Stimulated activated CD4-positive, alpha-beta T cell treated with anti-CD3 and anti-CD28 coated beads, Interleukin-12 subunit alpha, Interleukin-12 subunit beta, amount 100 ng/mL, for 4 hours (primary cell): ENCODE results near the gene HERPUD2.
A peak's percentile ranks its signal among the peaks of the same experiment; 100 is the strongest.

Source experiments
- DNase-seq: peaks from one replicate; pipeline ENCODE4 v3.0.0-alpha.2; 2020

HERPUD2 gene

GRCh38 chr7:35694784-35695472, at the start of gene HERPUD2:
HERPUD2 (minus strand) TSS chr7:35695135; CDS start chr7:35694330, 805 bp downstream.
- DNase-seq: peak; percentile 87

DNA sequence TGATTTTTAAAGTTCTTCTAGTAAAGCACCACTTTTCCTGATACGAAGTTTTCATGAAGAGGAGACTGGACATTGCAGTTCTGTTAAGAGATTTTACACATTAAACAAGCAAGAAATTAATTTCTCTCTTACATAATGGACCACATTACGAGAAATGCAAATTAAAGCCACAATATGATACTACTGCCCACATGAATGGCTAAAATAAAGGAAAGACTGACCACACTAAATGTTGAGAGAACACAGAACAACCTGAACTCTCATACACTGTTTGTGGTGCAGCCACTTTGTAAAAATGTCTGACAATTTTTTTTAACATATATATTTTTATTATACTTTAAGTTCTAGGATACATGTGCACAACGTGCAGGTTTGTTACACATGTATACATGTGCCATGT, 44.0 kb upstream of the HERPUD2 start:
- DNase-seq: no peak

GRCh38 chr7:35736725-35737124, 41.8 kb upstream of the HERPUD2 start:
- no peak for DNase-seq

DNA sequence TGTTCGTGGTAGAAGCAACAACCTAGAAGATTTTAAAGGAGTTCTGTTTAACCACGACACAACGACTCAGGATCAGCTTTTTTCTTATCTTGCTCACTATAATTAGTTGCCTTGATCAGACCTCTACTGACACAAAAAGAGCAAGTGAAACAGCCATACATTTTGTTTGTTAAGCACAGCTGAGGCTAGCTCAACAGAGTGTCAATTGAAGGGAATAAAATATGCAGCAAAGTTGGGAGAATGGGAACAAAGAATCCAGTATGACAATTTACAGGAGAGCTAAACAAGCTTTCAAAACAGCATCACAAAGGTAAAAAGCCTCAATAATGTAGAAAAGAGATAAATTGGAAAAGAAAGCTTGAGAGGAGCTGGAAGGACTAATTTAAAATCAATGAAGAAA, 40.5 kb upstream of the HERPUD2 start:
- DNase-seq: no peak

- DNase-seq: no peak
Observed at GRCh38 chr7:35734001-35734483, 39.1 kb upstream of the HERPUD2 start.

- no peak for DNase-seq
Observed at GRCh38 chr7:35731349-35731748, 36.4 kb upstream of the HERPUD2 start.

DNA sequence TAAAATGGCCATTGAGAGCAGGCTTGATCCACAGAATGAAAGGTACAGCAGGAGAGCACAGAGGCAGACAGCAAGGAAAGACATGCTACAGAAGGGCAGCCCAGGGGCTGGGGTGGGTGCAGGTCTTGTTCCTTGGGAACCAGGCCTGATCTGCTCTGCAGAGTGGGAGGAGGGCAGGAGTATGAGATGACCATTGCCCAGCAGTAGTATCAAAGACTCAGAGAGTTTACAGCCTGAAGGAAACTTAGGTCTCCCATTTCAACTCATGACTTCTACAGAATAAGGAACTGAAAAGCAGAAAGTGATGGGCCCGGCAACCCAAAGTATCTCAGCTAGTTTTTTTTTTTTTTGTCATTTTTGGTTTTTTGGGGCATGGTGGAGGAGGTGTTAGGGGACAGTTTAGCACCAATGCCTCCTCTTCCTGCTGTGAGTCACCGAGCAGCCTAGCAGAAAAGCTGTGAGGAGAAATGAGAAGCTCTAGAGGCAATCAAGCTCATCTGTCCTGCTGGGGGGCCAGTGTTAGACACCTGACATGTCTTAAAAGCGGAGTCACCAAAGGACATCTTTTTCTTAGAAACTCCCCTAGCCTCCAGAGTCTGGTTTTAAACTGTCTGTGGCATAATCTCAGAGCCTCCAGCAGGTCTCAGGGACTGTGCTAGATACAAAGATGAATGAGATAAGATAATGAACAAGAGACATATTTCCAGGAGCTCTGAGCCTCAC, 34.3 kb upstream of the HERPUD2 start:
- no peak for DNase-seq

- no peak for DNase-seq
Observed at GRCh38 chr7:35728412-35729060, 33.6 kb upstream of the HERPUD2 start.

DNA sequence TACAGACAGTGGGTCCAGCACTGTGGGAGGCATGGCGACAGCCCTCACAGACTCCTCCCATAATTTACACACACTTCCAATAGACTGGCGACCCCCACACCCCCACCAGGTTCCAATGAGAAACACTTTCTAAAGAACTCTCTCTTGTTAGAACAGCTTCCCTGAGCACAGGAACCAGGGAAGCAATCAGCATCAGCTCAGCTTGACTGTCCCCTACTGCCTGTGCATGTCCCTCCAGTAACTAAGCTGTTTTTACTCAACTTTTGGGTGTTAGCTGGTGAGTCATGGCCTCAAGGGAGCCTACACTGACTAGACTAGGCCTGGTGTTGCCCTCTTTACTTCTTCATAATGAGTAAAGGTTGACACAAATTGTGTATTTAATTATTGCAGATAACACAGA, 32.6 kb upstream of the HERPUD2 start:
- DNase-seq: no peak

- no peak for DNase-seq
Observed at GRCh38 chr7:35726654-35727053, 31.7 kb upstream of the HERPUD2 start.

DNA sequence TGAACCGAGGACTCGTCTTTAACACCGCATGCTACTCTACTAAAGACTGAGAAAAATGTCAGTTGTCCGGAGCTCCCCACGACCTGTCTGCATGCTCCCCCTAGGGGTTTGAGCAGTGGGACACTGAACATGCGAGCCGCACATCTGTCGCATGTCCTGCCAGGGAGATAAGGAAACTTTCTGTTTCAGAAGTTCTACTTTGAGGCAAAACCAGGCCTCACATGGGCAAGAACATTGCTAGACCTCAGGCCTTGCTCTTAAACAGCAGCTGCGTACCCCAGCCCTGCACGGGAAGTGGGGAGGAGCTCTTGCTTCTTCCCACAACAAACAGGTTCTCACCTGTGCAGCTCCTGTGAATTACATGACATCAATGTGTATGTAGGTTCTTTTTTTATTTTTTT, 30.3 kb upstream of the HERPUD2 start:
- no peak for DNase-seq

DNA sequence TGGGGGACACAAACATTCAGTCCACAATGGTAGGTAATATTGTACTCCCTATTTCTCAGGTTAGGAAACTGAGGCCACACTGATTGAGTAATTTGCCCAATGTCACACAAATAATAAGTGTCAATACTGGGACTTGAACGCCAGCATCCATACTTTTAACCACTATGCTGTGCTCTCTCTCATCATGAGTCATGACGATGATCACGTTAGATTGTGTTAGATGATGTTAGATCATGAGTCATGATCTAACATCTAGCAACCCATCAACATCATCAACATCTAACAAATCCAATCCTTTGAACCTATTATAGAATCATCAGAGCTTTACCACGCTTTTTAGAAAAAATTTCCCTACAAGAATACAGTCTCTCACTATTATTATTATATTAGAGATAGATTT, 28.1 kb upstream of the HERPUD2 start:
- DNase-seq: no peak

DNA sequence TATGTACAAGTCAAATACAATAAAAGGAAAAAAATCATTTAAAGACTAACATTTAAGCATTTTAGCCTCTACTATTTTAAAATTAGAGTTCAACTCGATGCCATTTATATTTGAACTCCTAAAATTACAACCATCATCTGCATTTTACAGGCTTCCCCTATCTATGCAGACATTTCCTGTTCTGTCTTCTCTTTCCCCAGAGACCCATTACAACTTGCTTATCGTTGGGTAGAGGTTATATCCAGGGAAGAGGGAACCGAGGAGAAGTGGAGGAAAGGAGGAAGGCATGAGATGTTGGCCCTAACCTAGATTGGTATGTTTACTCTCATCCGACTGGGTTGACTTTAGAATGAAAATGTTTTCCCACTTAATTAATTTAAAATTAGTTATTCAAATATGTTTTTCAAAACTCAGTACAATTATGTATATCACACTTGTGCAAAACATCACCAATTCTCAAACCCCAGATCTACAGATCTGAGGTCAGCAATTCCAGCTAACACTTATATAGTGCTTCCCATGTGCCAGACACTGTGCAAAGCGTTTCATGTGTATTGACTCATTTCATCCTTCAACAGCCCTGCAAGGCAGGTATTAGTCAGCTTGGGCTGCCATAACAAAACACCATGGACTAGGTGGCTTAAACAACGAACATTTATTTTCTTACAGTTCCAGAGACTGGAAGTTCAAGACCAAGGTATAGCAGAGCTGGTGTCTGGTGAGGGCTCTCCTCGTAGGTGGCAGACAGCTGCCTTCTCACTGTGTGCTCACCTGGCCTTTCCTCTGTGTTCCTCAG, 27.3 kb upstream of the HERPUD2 start:
- DNase-seq: no peak

DNA sequence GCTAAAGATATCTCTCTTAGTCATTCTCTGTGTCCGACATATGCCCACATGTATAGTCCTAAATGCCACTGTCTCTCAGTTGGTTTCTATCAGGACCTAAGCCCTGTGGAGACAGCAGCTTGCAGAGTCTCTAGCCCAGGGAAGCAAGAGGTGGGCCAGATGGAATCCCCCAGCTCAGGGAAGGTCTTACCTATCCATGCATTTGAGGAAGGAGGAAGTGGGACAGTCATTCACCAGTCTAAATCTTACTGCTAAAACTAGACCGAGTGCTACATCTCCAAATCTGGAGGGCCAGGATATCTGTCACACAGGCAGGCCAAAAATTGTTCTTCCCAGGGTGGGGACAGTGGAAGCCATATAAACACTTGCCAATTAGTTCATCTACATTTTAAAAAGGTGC, 26.4 kb upstream of the HERPUD2 start:
- DNase-seq: no peak

- no peak for DNase-seq
Observed at GRCh38 chr7:35720849-35721248, 25.9 kb upstream of the HERPUD2 start.

GRCh38 chr7:35720032-35720431, 25.1 kb upstream of the HERPUD2 start:
- no peak for DNase-seq

DNA sequence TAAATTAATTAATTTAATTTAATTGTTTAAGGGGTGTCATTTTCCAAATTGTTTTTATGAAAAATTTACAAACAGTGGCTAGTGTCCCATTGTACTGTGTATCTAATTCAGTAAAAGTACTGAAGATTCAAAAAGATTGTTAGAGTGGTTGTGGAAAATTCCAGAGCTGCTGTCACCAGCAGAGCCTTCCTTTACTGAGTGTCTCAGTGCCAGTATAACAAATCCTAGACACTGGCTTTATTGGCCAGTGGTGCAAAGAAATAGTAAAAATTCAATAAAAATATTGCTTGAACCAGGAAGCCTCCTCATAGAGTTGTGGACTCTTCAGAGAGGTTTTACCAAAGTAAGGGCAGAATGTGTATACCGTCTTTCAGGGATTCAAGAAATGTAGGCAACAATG, 23.1 kb upstream of the HERPUD2 start:
- DNase-seq: no peak

DNA sequence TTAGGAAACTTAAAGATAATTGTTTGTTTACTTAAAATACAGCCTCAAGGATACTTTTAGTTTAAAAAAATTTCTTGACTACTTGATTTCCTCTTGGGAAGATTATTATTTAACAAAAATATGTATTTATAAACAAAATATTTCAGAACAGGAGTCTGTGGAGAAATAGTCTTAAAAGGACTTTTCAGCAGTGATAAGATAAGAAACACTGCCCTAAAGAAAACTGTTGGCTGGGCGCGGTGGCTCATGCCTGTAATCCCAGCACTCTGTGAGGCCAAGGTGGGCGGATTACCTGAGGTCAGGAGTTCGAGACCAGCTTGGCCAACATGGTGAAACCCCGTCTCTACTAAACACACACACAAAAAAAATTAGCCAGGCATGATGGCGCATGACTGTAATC, 22.6 kb upstream of the HERPUD2 start:
- DNase-seq: no peak

GRCh38 chr7:35717013-35717412, 22.1 kb upstream of the HERPUD2 start:
- DNase-seq: no peak

DNA sequence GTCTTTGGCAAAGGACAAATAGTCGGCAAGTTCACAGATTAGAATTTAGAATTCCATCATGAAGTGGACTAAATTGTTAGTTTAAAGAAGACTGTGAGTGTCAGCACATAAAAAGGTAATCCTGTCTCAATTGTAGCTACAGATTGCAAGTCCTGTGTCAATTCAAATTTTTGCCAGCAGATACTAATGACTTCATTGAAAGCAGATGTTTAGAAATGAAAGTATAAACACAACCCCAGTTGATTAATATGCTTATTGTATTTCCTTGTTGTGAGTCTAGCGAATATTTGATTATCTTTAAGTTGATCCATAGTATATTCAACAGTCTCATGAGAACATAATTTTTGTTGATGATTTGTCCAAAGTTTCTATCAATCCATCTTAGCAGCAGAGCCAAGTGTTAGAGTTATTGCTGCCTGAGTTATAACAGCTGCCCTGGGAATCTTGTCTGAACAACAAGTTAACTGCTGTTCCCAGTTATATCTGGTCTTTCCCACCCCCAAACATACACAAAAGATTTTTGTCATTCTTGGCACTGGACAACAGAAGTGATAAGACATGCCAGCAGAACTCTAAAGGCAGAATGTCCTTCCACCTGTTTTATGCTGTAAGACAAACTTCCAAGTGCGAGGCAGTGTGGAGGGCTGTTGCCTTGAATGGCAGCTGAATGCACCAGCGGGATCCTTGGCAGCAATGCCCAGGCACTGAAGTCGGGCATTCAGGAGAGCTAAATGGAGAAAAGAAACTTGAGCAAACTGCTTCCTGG, 21.3 kb upstream of the HERPUD2 start:
- no peak for DNase-seq

DNA sequence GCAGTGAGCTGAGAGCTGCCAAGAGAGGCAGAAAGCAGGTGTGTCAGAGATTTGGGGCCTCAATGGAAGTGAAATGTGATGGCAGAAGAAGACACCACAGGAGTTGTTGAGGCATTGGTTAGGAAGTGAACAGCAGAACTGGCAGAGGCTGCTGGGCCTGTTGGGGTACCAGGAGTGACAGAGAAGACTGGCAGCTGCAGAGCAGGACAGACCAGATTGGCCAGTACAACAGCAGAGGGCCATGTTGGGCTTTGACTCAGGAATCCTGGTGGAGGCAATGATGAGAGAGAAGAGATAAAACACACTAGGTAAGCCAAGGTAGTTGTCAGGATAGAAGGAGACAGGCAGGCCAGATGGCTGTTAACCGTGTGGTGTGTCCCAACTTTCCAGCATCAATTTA, 19.9 kb upstream of the HERPUD2 start:
- no peak for DNase-seq

- DNase-seq: no peak
Observed at GRCh38 chr7:35714407-35714806, 19.5 kb upstream of the HERPUD2 start.
